Urinary bladder (tissue), 4 donors: ENCODE results near the gene TMEM175. TPM values are rescaled to one million over a fixed set of nuclear protein-coding genes. Genes with fewer than 3 reads are reported as not detected.
"Not testable (repeated sequence)": the region's sequence is repeated elsewhere in the genome, so short reads cannot be mapped to it uniquely, and the experiment has no call there.

Experiments used
- DNase-seq: peaks from one replicate; pipeline ENCODE4 v3.0.0-alpha.2; 2015; ENCODE audit errors: extremely low spot score
- H3K27ac ChIP-seq: one replicate; pipeline ENCODE4 v1.5.1; 2013; ENCODE audit warnings: low read depth, mild to moderate bottlenecking, moderate library complexity
- H3K36me3 ChIP-seq: one replicate; pipeline ENCODE4 v1.6.1; 2013; ENCODE audit warnings: mild to moderate bottlenecking, moderate library complexity; ENCODE audit not compliant: insufficient read depth
- H3K4me1 ChIP-seq: one replicate; pipeline ENCODE4 v1.6.1; 2013; ENCODE audit warnings: mild to moderate bottlenecking, moderate library complexity; ENCODE audit not compliant: insufficient read depth
- H3K4me3 ChIP-seq: one replicate; pipeline ENCODE4 v1.5.1; 2013; ENCODE audit warnings: low read depth, low read length
- WGBS: extraction: QIAGEN DNeasy Blood & Tissue Kit; methylation state at CpG from one replicate; pipeline ENCODE4 v1.1.7; 2013; 5-methylcytosine and 5-hydroxymethylcytosine counted together
- polyA plus RNA-seq: library from polyadenylated mRNA; stranded (reverse); fragments of 200-250 nt; gene quantifications from one replicate; pipeline ENCODE4 v1.2.3, GENCODE V29; 2013
- total RNA-seq: library from RNA; depleted of rRNA; stranded (reverse); fragments of >200 nt; gene quantifications from one replicate; pipeline ENCODE4 v1.2.3, GENCODE V29; 2014
- donor health status: healthy with polysubstance abuse.
- donor health status: healthy.

The TMEM175 gene
- total and polyA plus RNA-seq, 2 donors, result 16.8 to 32.8 TPM

- WGBS, result 74% methylated on average over 20 of the region's 20 CpGs
- DNase-seq, result no peak
- Histone ChIP-seq H3K4me1 (no peaks in the 10 kb centered on the region), H3K27ac (no peak overlapping the region), H3K4me3 (no peak overlapping the region), H3K36me3 (peaks cover 3% of the 10 kb centered on the region)
Measured at GRCh38 chr4:915041-915474, 17.2 kb upstream of the TMEM175 start.

GRCh38 chr4:915595-915994, 16.7 kb upstream of the TMEM175 start:
- no peak for DNase-seq
- 45% methylated on average over 8 of the region's 8 CpGs for WGBS
- Histone ChIP-seq H3K36me3 (peaks cover 3% of the 10 kb centered on the region), H3K4me1 (no peaks in the 10 kb centered on the region), H3K27ac (no peak overlapping the region), H3K4me3 (no peak overlapping the region)

- Histone ChIP-seq H3K4me3 (no peak overlapping the region), H3K4me1 (no peaks in the 10 kb centered on the region), H3K36me3 (no peaks in the 10 kb centered on the region), H3K27ac (no peak overlapping the region)
- WGBS, result 98% methylated on average over 7 of the region's 7 CpGs
- DNase-seq, result no peak
Measured at GRCh38 chr4:917466-917865, 14.8 kb upstream of the TMEM175 start.

GRCh38 chr4:917992-918391, 14.3 kb upstream of the TMEM175 start:
- no peaks in the 10 kb centered on the region for H3K36me3 ChIP-seq
- H3K4me3 ChIP-seq, result no peak overlapping the region
- H3K4me1 ChIP-seq, result no peaks in the 10 kb centered on the region
- DNase-seq, result no peak
- WGBS, result 95% methylated on average over 2 of the region's 2 CpGs
- H3K27ac ChIP-seq, result no peak overlapping the region

- H3K4me3 ChIP-seq, H3K4me1 ChIP-seq, H3K36me3 ChIP-seq, H3K27ac ChIP-seq, DNase-seq: not testable (repeated sequence)
- WGBS, result 82% methylated on average over 6 of the region's 6 CpGs
Measured at GRCh38 chr4:918591-918990, 13.7 kb upstream of the TMEM175 start.

- 96% methylated on average over 15 of the region's 15 CpGs for WGBS
- H3K4me1 ChIP-seq, H3K36me3 ChIP-seq, H3K27ac ChIP-seq, H3K4me3 ChIP-seq, DNase-seq: not testable (repeated sequence)
Measured at GRCh38 chr4:919004-919680, 13.1 kb upstream of the TMEM175 start.

- Histone ChIP-seq H3K27ac (no peak overlapping the region), H3K36me3 (no peaks in the 10 kb centered on the region), H3K4me3 (no peak overlapping the region), H3K4me1 (no peaks in the 10 kb centered on the region)
- 93% methylated on average over 17 of the region's 17 CpGs for WGBS
- no peak for DNase-seq
Measured at GRCh38 chr4:921830-922331, 10.4 kb upstream of the TMEM175 start.

- Histone ChIP-seq H3K4me3 (no peak overlapping the region), H3K36me3 (no peaks in the 10 kb centered on the region), H3K27ac (no peak overlapping the region), H3K4me1 (no peaks in the 10 kb centered on the region)
- 73% methylated on average over 18 of the region's 18 CpGs for WGBS
- DNase-seq, result no peak
Measured at GRCh38 chr4:924107-925096, 7.9 kb upstream of the TMEM175 start.

GRCh38 chr4:925171-925570, 7.1 kb upstream of the TMEM175 start:
- no peaks in the 10 kb centered on the region for H3K4me1 ChIP-seq
- DNase-seq, result no peak
- 88% methylated on average over 9 of the region's 9 CpGs for WGBS
- no peak overlapping the region for H3K4me3 ChIP-seq
- no peaks in the 10 kb centered on the region for H3K36me3 ChIP-seq
- no peak overlapping the region for H3K27ac ChIP-seq

- Histone ChIP-seq H3K36me3 (no peaks in the 10 kb centered on the region), H3K4me3 (no peak overlapping the region), H3K27ac (no peak overlapping the region), H3K4me1 (peaks cover 3% of the 10 kb centered on the region)
- DNase-seq, result no peak
- WGBS, result 69% methylated on average over 26 of the region's 26 CpGs
Measured at GRCh38 chr4:925771-926500, 6.3 kb upstream of the TMEM175 start.

- 72% methylated on average over 17 of the region's 17 CpGs for WGBS
- Histone ChIP-seq H3K4me3 (no peak overlapping the region), H3K27ac (no peak overlapping the region), H3K36me3 (no peaks in the 10 kb centered on the region), H3K4me1 (peaks cover 4% of the 10 kb centered on the region)
- DNase-seq, result no peak
Measured at GRCh38 chr4:926538-926937, 5.7 kb upstream of the TMEM175 start.

- DNase-seq, H3K4me1 ChIP-seq, H3K4me3 ChIP-seq, H3K36me3 ChIP-seq, H3K27ac ChIP-seq: not testable (repeated sequence)
- WGBS, result 96% methylated on average over 21 of the region's 21 CpGs
Measured at GRCh38 chr4:927566-927965, 4.7 kb upstream of the TMEM175 start.

- Histone ChIP-seq H3K4me1 (peaks cover 4% of the 10 kb centered on the region), H3K4me3 (no peak overlapping the region), H3K27ac (no peak overlapping the region), H3K36me3 (no peaks in the 10 kb centered on the region)
- 90% methylated on average over 17 of the region's 17 CpGs for WGBS
- no peak for DNase-seq
Measured at GRCh38 chr4:929096-929765, 3.0 kb upstream of the TMEM175 start.
